Colonic mucosa (tissue), 4 donors: Measurements from ENCODE around the gene GET4. TPM values are rescaled to one million over a fixed set of nuclear protein-coding genes. Genes with fewer than 3 reads are reported as not detected.
A peak's percentile ranks its signal among the peaks of the same experiment; 100 is the strongest.

Experiments
- DNase-seq: peaks from one replicate; pipeline ENCODE4 v3.0.0-alpha.2; 2020
- H3K27ac ChIP-seq: fragments of 200-600 bp; one replicate; pipeline ENCODE4 v1.8.0; 2021
- H3K27me3 ChIP-seq: fragments of 200-600 bp; one replicate; pipeline ENCODE4 v1.8.0; 2021
- H3K36me3 ChIP-seq: fragments of 200-600 bp; one replicate; pipeline ENCODE4 v1.8.0; 2021
- H3K4me1 ChIP-seq: fragments of 200-600 bp; one replicate; pipeline ENCODE4 v1.8.0; 2021; ENCODE audit warnings: mild to moderate bottlenecking
- H3K4me3 ChIP-seq: fragments of 200-600 bp; one replicate; pipeline ENCODE4 v1.8.0; 2021
- H3K9ac ChIP-seq, 2 donors: one replicate each; pipeline ENCODE4 v1.7.0; 2013; ENCODE audit warnings: control low read depth in 2 of 2, low read depth in 2 of 2, low read length in 2 of 2
- H3K9me3 ChIP-seq: fragments of 200-600 bp; one replicate; pipeline ENCODE4 v1.8.0; 2021
- intact Hi-C: fragments of 100-400 bp; cut with DNase I; formaldehyde crosslinking; loops from one replicate; pipeline ENCODE4 v1.14.1; 2022
- total RNA-seq, 2 donors: library from RNA; stranded (reverse); fragmentation: NEBNext Ultra II Directional in 1 of 2; extraction: Animal tissue kit (Norgen Biotek cat#: 25700) in 1 of 2; gene quantifications; one replicate each; pipeline ENCODE4 v1.2.1, GENCODE V29; 2021
- TF ChIP-seq, protein P1 (sequence below): fragments of 200-600 bp; IDR thresholded peaks from one replicate; pipeline ENCODE4 v1.8.0; 2022; ENCODE audit warnings: antibody characterized with exemption, mild to moderate bottlenecking
- donor health status: healthy.
- donor health status: DM: no; HTN: no; CAD: no.
- donor health status: DM: no; HTN: no; CAD: no.

The GET4 gene
- total RNA-seq, 2 donors from 2014 or later, result 33.0 to 35.9 TPM

DNA sequence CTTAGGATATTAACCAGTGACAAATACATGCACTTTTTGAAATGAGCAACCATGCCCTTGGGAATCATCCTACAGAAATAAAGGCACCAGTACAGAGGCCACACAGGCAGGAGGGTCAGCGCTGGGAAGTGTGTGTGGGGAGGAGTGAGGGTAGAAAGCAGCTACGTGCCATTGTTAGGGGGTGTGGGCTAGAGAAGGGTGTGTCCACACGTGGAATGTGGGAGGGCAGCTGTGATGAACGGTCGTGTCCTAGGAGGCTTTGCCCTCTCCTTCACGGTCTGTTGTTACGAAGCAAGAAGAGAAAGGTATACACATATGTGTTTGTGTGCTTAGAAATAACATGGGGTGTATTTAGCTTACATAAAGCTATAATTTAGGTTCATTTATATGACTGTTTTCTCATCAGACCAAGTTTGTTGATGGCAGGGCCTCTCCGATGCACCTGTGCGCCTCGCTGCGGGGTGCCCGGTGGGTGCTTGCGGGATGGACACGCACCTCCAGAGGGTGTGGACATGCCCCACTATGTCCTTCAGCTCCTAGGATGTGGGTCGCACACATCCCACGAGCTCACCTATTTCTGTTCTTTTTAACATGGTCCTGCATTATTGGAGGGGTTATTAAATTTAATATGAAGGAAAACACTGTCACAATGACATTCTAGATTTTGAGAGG, 16.9 kb upstream of the GET4 start:
- H3K9me3 ChIP-seq, result no peaks in the 10 kb centered on the region
- H3K27me3 ChIP-seq, result no peaks in the 10 kb centered on the region
- no peak overlapping the region for H3K9ac ChIP-seq
- TF ChIP-seq, protein P1, sequence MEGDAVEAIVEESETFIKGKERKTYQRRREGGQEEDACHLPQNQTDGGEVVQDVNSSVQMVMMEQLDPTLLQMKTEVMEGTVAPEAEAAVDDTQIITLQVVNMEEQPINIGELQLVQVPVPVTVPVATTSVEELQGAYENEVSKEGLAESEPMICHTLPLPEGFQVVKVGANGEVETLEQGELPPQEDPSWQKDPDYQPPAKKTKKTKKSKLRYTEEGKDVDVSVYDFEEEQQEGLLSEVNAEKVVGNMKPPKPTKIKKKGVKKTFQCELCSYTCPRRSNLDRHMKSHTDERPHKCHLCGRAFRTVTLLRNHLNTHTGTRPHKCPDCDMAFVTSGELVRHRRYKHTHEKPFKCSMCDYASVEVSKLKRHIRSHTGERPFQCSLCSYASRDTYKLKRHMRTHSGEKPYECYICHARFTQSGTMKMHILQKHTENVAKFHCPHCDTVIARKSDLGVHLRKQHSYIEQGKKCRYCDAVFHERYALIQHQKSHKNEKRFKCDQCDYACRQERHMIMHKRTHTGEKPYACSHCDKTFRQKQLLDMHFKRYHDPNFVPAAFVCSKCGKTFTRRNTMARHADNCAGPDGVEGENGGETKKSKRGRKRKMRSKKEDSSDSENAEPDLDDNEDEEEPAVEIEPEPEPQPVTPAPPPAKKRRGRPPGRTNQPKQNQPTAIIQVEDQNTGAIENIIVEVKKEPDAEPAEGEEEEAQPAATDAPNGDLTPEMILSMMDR, result no peak
- peaks cover 10% of the 10 kb centered on the region for H3K36me3 ChIP-seq
- no peaks in the 10 kb centered on the region for H3K4me1 ChIP-seq
- H3K27ac ChIP-seq, result no peak overlapping the region
- no peak overlapping the region for H3K4me3 ChIP-seq
- no peak for DNase-seq
- intact Hi-C loops, result no loop called here

DNA sequence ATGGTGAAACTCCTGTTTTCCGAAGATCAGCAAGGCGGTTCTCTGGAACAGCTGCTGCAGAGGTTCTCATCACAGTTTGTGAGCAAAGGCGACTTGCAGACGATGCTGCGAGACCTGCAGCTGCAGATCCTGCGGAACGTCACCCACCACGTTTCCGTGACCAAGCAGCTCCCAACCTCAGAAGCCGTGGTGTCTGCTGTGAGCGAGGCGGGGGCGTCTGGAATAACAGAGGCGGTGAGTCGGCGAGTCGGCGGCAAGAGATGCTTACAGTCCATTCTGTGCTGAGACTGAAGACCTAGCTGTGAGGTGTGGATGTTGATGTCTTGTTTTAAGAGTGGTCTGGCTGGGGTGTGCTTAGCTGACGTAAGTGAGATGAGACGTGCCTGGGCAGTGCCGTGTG, 16.2 kb upstream of the GET4 start:
- DNase-seq, result no peak
- intact Hi-C loops, result no loop called here
- no peaks in the 10 kb centered on the region for H3K4me1 ChIP-seq
- H3K27me3 ChIP-seq, result no peaks in the 10 kb centered on the region
- no peak overlapping the region for H3K4me3 ChIP-seq
- H3K27ac ChIP-seq, result no peak overlapping the region
- H3K9ac ChIP-seq, result no peak overlapping the region
- H3K9me3 ChIP-seq, result no peaks in the 10 kb centered on the region
- TF ChIP-seq, protein P1, result no peak
- peaks cover 10% of the 10 kb centered on the region for H3K36me3 ChIP-seq

DNA sequence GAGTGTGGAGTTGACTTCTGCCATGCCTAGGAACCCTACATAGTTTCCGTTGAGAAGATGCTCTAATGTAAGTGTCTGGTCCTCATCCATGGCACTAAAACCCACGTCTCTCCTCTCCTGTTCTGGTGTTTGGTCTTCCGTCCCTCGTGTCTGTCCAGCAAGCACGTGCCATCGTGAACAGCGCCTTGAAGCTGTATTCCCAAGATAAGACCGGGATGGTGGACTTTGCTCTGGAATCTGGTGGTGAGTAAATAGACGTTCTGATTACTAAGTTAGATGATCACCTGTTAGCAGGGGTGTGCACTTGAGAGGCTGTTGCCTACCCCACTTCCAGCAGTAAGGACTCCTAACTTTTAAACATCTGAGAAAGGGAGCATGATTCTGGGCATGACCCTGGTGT, 15.1 kb upstream of the GET4 start:
- H3K27ac ChIP-seq, result no peak overlapping the region
- TF ChIP-seq, protein P1, result no peak
- H3K9me3 ChIP-seq, result no peaks in the 10 kb centered on the region
- H3K27me3 ChIP-seq, result no peaks in the 10 kb centered on the region
- intact Hi-C loops, result no loop called here
- no peak overlapping the region for H3K4me3 ChIP-seq
- no peaks in the 10 kb centered on the region for H3K4me1 ChIP-seq
- H3K9ac ChIP-seq, result no peak overlapping the region
- H3K36me3 ChIP-seq, result peaks cover 10% of the 10 kb centered on the region
- DNase-seq, result peak; percentile 75

DNA sequence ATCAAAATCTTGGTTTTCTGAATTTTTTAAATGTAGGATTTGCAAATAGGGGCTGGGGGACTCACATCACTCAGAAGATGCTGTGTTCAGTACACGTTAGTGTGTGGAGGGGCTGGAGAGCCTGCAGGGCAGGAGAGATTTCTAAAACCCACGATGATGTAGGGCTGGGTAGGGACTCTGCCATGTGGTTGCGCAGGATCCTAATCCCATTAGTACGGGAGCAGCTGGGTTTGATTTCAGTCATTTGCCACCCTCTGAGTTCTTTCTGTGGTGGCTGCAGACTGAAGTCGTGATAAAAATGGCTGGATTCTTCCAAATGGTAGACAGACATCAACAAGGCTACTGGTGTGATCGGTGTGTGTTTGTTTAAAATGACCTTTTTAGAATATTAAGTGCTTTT, 14.2 kb upstream of the GET4 start:
- H3K9me3 ChIP-seq, result no peaks in the 10 kb centered on the region
- H3K36me3 ChIP-seq, result peaks cover 10% of the 10 kb centered on the region
- H3K9ac ChIP-seq, result no peak overlapping the region
- TF ChIP-seq, protein P1, result no peak
- intact Hi-C loops, result no loop called here
- no peak overlapping the region for H3K27ac ChIP-seq
- H3K4me1 ChIP-seq, result no peaks in the 10 kb centered on the region
- H3K4me3 ChIP-seq, result no peak overlapping the region
- DNase-seq, result no peak
- no peaks in the 10 kb centered on the region for H3K27me3 ChIP-seq

DNA sequence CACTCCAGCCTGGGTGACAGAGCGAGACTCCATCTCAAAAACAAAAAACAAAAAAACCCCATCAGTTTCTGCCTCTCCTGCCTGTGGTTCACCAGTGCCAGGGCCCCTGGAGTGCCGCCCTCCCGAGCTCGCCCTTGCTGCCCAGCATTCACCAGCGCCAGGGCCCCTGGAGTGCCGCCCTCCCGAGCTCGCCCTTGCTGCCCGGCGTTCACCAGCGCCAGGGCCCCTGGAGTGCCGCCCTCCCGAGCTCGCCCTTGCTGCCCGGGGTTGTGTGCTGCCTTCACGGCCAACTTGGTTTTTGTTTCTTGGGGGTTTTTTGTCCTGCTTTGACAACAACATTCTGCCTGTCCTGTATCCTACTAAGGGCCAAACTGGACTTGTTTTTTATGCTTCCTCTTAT, 13.2 kb upstream of the GET4 start:
- Histone ChIP-seq H3K4me3 (no peak overlapping the region), H3K9me3 (no peaks in the 10 kb centered on the region), H3K27me3 (no peaks in the 10 kb centered on the region), H3K9ac (no peak overlapping the region), H3K4me1 (peaks cover 3% of the 10 kb centered on the region), H3K27ac (no peak overlapping the region), H3K36me3 (peaks cover 10% of the 10 kb centered on the region)
- TF ChIP-seq, protein P1, result no peak
- no peak for DNase-seq
- intact Hi-C loops, result no loop called here
